ENCODE results near the gene KLHL29.
A peak's percentile ranks its signal among the peaks of the same experiment; 100 is the strongest.

The KLHL29 gene

DNA sequence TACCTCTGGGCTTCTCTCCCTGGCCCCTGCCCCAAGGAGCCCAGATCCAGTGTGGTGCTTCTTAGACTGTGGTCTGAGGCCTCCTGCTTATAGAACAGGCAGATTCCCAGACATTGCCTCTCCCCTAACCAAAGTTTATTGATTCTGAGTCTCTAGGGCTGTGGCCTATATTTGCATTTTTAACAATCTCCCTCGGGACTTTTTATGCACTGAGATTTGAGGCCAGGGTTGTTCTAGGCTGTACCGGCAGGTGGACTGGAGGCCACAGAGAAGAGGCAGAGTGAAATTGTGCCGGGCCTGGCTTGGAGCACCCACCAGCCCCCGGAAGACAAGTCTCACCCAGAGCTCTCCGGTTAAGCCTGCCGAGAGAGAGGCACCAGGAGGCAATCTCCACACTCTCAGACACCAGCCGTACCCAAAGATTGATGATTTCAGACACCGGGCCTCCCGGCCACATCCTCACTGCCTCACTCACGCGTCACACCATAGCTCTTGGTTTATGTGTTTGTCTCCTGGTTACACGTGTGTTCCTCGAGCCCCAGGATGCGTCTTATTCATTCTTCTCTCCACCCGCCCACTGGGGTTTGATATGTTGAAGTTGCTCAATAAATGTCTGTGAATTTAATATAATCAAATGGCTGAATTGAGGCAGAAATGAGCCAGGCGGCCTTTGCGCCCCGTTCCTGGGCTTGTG lies 203.7 kb downstream of the KLHL29 start:
- H3K14ac ChIP-seq (ENCODE audit: low read length), result peak overlapping the region; percentile 1
- no peak overlapping the region for H3K27ac ChIP-seq (replicated peaks; ENCODE audit: low read length)
- H3K4me3 ChIP-seq (ENCODE audit: low read length in 2 of 2), result no peak overlapping the region
- H3K36me3 ChIP-seq (replicated peaks in 1 of 2; ENCODE audit: control insufficient read depth in 2 of 2, insufficient read depth in 2 of 2, low read length in 2 of 2), result no peaks in the 10 kb centered on the region
- H3K23ac ChIP-seq (ENCODE audit: low read depth, low read length, poor library complexity), result no peak overlapping the region
- H2BK12ac ChIP-seq (ENCODE audit: low read length), result no peak overlapping the region
- H2BK120ac ChIP-seq (ENCODE audit: low read depth, low read length), result no peak overlapping the region
- H3K27me3 ChIP-seq (ENCODE audit: control insufficient read depth in 3 of 3, insufficient read depth in 3 of 3, low read depth in 1 of 3, low read length in 3 of 3), result no peaks in the 10 kb centered on the region
- H4K91ac ChIP-seq (ENCODE audit: low read depth, low read length, poor library complexity), result no peak overlapping the region
- peaks cover 10 to 15% of the 10 kb centered on the region in 2 donors for H3K4me1 ChIP-seq (ENCODE audit: control insufficient read depth in 2 of 2, insufficient read depth in 1 of 2, low read depth in 1 of 2, low read length in 2 of 2)
- no peak overlapping the region for H3K18ac ChIP-seq (ENCODE audit: low read length)
- no peak for DNase-seq (ENCODE audit: low spot score)
- H4K8ac ChIP-seq (ENCODE audit: low read depth, low read length), result no peak overlapping the region
- no peaks in the 10 kb centered on the region for H3K9me3 ChIP-seq (replicated peaks in 1 of 2; ENCODE audit: control insufficient read depth in 2 of 2, insufficient read depth in 1 of 2, low read depth in 1 of 2, low read length in 2 of 2)
- no peaks in the 10 kb centered on the region for H3K79me1 ChIP-seq (ENCODE audit: low read depth, low read length)
- no peak overlapping the region for H3K4me2 ChIP-seq (ENCODE audit: insufficient read depth, low read length, poor library complexity, severe bottlenecking)
- no peak overlapping the region for H3K4ac ChIP-seq (ENCODE audit: low read length)
- WGBS, 2 donors (ENCODE audit: extremely low coverage in 2 of 2, insufficient read length in 2 of 2, insufficient replicate concordance in 1 of 2), result no CpG with 5 or more reads among the region's 18 CpGs
- H2AFZ ChIP-seq (ENCODE audit: low read length), result no peak overlapping the region
- H2BK5ac ChIP-seq (ENCODE audit: low read length), result no peak overlapping the region
- no peak overlapping the region for H2BK15ac ChIP-seq (ENCODE audit: low read length)
- no peak overlapping the region for H3K9ac ChIP-seq (ENCODE audit: low read depth, low read length, poor library complexity)
- H2AK5ac ChIP-seq (ENCODE audit: low read depth, low read length), result no peak overlapping the region

DNA sequence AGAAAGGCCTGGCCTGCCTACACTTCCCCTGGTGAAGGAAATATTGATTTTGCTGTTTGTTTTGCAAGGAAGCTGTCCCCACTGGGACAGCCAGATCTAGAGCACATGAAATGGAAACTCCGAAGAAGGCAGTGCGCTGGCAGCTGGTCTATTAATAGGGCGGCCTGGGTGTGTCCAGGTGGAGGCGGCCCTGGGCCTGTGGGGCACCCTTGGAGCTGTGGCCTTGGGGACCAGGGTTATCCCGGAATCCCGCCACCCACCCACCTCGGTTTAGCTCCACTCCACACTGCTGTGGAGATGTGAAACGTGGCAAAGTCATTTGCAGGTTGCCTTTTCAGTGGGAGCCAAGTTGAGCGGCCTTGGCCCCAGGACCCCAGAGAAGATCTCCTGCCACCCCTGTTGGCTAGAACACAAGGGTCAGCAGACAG lies 204.3 kb downstream of the KLHL29 start:
- DNase-seq (ENCODE audit: low spot score), result no peak
- no peaks in the 10 kb centered on the region for H3K9me3 ChIP-seq (replicated peaks in 1 of 2; ENCODE audit: control insufficient read depth in 2 of 2, insufficient read depth in 1 of 2, low read depth in 1 of 2, low read length in 2 of 2)
- H3K4me1 ChIP-seq (ENCODE audit: control insufficient read depth in 2 of 2, insufficient read depth in 1 of 2, low read depth in 1 of 2, low read length in 2 of 2), result peaks cover 14 to 16% of the 10 kb centered on the region in 2 donors
- no peak overlapping the region for H2BK15ac ChIP-seq (ENCODE audit: low read length)
- H4K8ac ChIP-seq (ENCODE audit: low read depth, low read length), result no peak overlapping the region
- no peak overlapping the region for H3K4me2 ChIP-seq (ENCODE audit: insufficient read depth, low read length, poor library complexity, severe bottlenecking)
- no peak overlapping the region for H2BK5ac ChIP-seq (ENCODE audit: low read length)
- H3K27me3 ChIP-seq (ENCODE audit: control insufficient read depth in 3 of 3, insufficient read depth in 3 of 3, low read depth in 1 of 3, low read length in 3 of 3), result no peaks in the 10 kb centered on the region
- H3K14ac ChIP-seq (ENCODE audit: low read length), result no peak overlapping the region
- H3K79me1 ChIP-seq (ENCODE audit: low read depth, low read length), result no peaks in the 10 kb centered on the region
- no peaks in the 10 kb centered on the region for H3K36me3 ChIP-seq (replicated peaks in 1 of 2; ENCODE audit: control insufficient read depth in 2 of 2, insufficient read depth in 2 of 2, low read length in 2 of 2)
- no CpG with 5 or more reads among the region's 9 CpGs for WGBS, 2 donors (ENCODE audit: extremely low coverage in 2 of 2, insufficient read length in 2 of 2, insufficient replicate concordance in 1 of 2)
- no peak overlapping the region for H3K4ac ChIP-seq (ENCODE audit: low read length)
- H2BK12ac ChIP-seq (ENCODE audit: low read length), result no peak overlapping the region
- no peak overlapping the region for H2AFZ ChIP-seq (ENCODE audit: low read length)
- H3K18ac ChIP-seq (ENCODE audit: low read length), result no peak overlapping the region
- no peak overlapping the region for H3K23ac ChIP-seq (ENCODE audit: low read depth, low read length, poor library complexity)
- no peak overlapping the region for H3K9ac ChIP-seq (ENCODE audit: low read depth, low read length, poor library complexity)
- peak overlapping the region; percentile 6 for H2AK5ac ChIP-seq (ENCODE audit: low read depth, low read length)
- H3K27ac ChIP-seq (replicated peaks; ENCODE audit: low read length), result no peak overlapping the region
- no peak overlapping the region for H2BK120ac ChIP-seq (ENCODE audit: low read depth, low read length)
- H4K91ac ChIP-seq (ENCODE audit: low read depth, low read length, poor library complexity), result no peak overlapping the region
- no peak overlapping the region for H3K4me3 ChIP-seq (ENCODE audit: low read length in 2 of 2)

DNA sequence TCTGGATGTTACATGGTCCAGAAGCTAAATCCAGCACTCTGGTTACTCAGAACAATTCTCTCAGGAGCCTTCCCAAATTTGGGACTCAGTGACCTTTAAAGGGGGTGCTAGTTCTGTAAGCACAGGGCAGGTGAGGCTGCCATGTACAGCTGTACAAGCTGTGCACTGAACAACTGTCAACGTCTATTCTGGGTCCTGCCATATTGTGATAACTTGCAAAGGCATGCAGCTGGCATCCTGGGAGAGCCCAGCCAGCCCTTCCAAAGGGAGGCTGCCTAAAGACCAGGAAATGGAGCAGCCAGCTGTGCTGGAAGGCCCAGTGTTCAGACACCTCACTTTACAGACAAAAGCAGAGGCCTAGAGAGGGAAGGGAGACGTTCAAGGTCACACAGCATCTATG lies 204.8 kb downstream of the KLHL29 start:
- Histone ChIP-seq H2AK5ac (ENCODE audit: low read depth, low read length) (no peak overlapping the region), H3K9me3 (replicated peaks in 1 of 2; ENCODE audit: control insufficient read depth in 2 of 2, insufficient read depth in 1 of 2, low read depth in 1 of 2, low read length in 2 of 2) (no peaks in the 10 kb centered on the region), H3K4me1 (ENCODE audit: control insufficient read depth in 2 of 2, insufficient read depth in 1 of 2, low read depth in 1 of 2, low read length in 2 of 2) (peaks cover 17 to 19% of the 10 kb centered on the region in 2 donors), H3K23ac (ENCODE audit: low read depth, low read length, poor library complexity) (no peak overlapping the region), H3K4ac (ENCODE audit: low read length) (no peak overlapping the region), H2AFZ (ENCODE audit: low read length) (no peak overlapping the region), H2BK120ac (ENCODE audit: low read depth, low read length) (no peak overlapping the region), H3K18ac (ENCODE audit: low read length) (peak overlapping the region; percentile 29), H3K14ac (ENCODE audit: low read length) (no peak overlapping the region), H4K8ac (ENCODE audit: low read depth, low read length) (no peak overlapping the region), H3K4me2 (ENCODE audit: insufficient read depth, low read length, poor library complexity, severe bottlenecking) (no peak overlapping the region), H2BK15ac (ENCODE audit: low read length) (no peak overlapping the region), H2BK5ac (ENCODE audit: low read length) (no peak overlapping the region), H3K4me3 (ENCODE audit: low read length in 2 of 2) (no peak overlapping the region), H2BK12ac (ENCODE audit: low read length) (no peak overlapping the region), H3K79me1 (ENCODE audit: low read depth, low read length) (no peaks in the 10 kb centered on the region), H3K36me3 (replicated peaks in 1 of 2; ENCODE audit: control insufficient read depth in 2 of 2, insufficient read depth in 2 of 2, low read length in 2 of 2) (no peaks in the 10 kb centered on the region), H3K27ac (replicated peaks; ENCODE audit: low read length) (no peak overlapping the region), H3K27me3 (ENCODE audit: control insufficient read depth in 3 of 3, insufficient read depth in 3 of 3, low read depth in 1 of 3, low read length in 3 of 3) (no peaks in the 10 kb centered on the region), H3K9ac (ENCODE audit: low read depth, low read length, poor library complexity) (no peak overlapping the region), H4K91ac (ENCODE audit: low read depth, low read length, poor library complexity) (no peak overlapping the region)
- WGBS, 2 donors (ENCODE audit: extremely low coverage in 2 of 2, insufficient read length in 2 of 2, insufficient replicate concordance in 1 of 2), result no CpG with 5 or more reads among the region's 2 CpGs
- no peak for DNase-seq (ENCODE audit: low spot score)

DNA sequence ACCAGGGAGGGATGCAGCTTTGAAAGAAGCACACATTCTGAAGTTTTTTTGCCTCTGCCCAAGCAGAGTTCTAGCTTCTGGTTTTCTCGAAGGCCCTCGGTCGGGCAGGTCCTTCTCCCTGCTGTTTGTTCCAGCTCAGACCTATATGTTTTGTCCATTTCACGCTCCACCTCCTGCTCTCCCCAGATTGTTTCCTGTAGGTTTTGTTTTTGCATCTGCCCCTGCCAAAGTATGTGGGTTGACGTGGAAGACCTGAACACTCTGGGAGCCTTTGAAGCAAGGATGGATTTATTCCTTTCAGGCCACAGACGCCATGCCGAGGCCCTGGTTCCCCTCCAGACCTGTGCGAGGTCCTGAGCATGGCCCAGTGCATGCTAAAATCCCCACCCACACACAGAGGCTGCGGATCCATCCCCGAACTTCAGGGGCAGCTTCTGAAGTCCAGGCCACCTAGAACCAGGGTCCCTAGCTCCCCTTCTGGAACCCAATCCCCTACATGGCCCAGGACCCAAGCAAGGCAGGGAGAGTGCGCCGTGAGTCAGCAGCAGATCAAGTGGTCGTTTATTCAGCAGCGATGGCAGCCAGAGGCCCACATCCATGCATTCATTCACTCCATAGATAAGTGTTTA lies 205.4 kb downstream of the KLHL29 start:
- H3K18ac ChIP-seq (ENCODE audit: low read length), result no peak overlapping the region
- no peak overlapping the region for H3K4me3 ChIP-seq (ENCODE audit: low read length in 2 of 2)
- WGBS, 2 donors (ENCODE audit: extremely low coverage in 2 of 2, insufficient read length in 2 of 2, insufficient replicate concordance in 1 of 2), result no CpG with 5 or more reads among the region's 14 CpGs
- no peaks in the 10 kb centered on the region for H3K36me3 ChIP-seq (replicated peaks in 1 of 2; ENCODE audit: control insufficient read depth in 2 of 2, insufficient read depth in 2 of 2, low read length in 2 of 2)
- H2BK120ac ChIP-seq (ENCODE audit: low read depth, low read length), result no peak overlapping the region
- H2BK12ac ChIP-seq (ENCODE audit: low read length), result no peak overlapping the region
- no peaks in the 10 kb centered on the region for H3K9me3 ChIP-seq (replicated peaks in 1 of 2; ENCODE audit: control insufficient read depth in 2 of 2, insufficient read depth in 1 of 2, low read depth in 1 of 2, low read length in 2 of 2)
- no peak overlapping the region for H2BK15ac ChIP-seq (ENCODE audit: low read length)
- peak overlapping the region; percentile 65 for H2AK5ac ChIP-seq (ENCODE audit: low read depth, low read length)
- no peak overlapping the region for H3K9ac ChIP-seq (ENCODE audit: low read depth, low read length, poor library complexity)
- no peaks in the 10 kb centered on the region for H3K79me1 ChIP-seq (ENCODE audit: low read depth, low read length)
- no peak overlapping the region for H3K23ac ChIP-seq (ENCODE audit: low read depth, low read length, poor library complexity)
- H4K8ac ChIP-seq (ENCODE audit: low read depth, low read length), result no peak overlapping the region
- no peaks in the 10 kb centered on the region for H3K27me3 ChIP-seq (ENCODE audit: control insufficient read depth in 3 of 3, insufficient read depth in 3 of 3, low read depth in 1 of 3, low read length in 3 of 3)
- H4K91ac ChIP-seq (ENCODE audit: low read depth, low read length, poor library complexity), result no peak overlapping the region
- no peak for DNase-seq (ENCODE audit: low spot score)
- H3K4me1 ChIP-seq (ENCODE audit: control insufficient read depth in 2 of 2, insufficient read depth in 1 of 2, low read depth in 1 of 2, low read length in 2 of 2), result peaks cover 20 to 21% of the 10 kb centered on the region in 2 donors
- no peak overlapping the region for H3K4ac ChIP-seq (ENCODE audit: low read length)
- no peak overlapping the region for H3K27ac ChIP-seq (replicated peaks; ENCODE audit: low read length)
- H2BK5ac ChIP-seq (ENCODE audit: low read length), result no peak overlapping the region
- no peak overlapping the region for H2AFZ ChIP-seq (ENCODE audit: low read length)
- H3K14ac ChIP-seq (ENCODE audit: low read length), result peak overlapping the region; percentile 42
- H3K4me2 ChIP-seq (ENCODE audit: insufficient read depth, low read length, poor library complexity, severe bottlenecking), result no peak overlapping the region
